Measurements from ENCODE around the gene MYG1. TPM values are rescaled to one million over a fixed set of nuclear protein-coding genes. Genes with fewer than 3 reads are reported as not detected.

The MYG1 gene
- polyA plus RNA-seq, 2 of the 4 experiments (the other 2 are of a cell fraction): 55.9 to 75.2 TPM

- no peak for ATAC-seq
- Histone ChIP-seq H3K27ac (no peak overlapping the region), H3K4me1 (peaks cover 16% of the 10 kb centered on the region), H3K9me3 (no peaks in the 10 kb centered on the region), H3K4me3 (no peak overlapping the region), H3K4me2 (no peak overlapping the region)
- FAIRE-seq: no peak
- ChIA-PET POLR2A (no interaction called here), CTCF (interaction anchor here (0.7 to 12.8 kb wide), 7 partner anchors 14 to 58 kb away, joined by 3 to 216 read pairs (median 8); partner anchors contain the start of genes ESPL1, ITGB7 and PFDN5)
- TF ChIP-seq CBX2 (IDR thresholded peaks at IDR 0.05; ENCODE audit: borderline replicate concordance, low read depth) (no peak), ZSCAN20 (CRISPR knock-in tag; IDR thresholded peaks at IDR 0.05) (no peak), EP300 (IDR thresholded peaks at IDR 0.05) (no peak), NFE2L2 (conservative IDR thresholded peaks at IDR 0.05; ENCODE audit: low read length) (no peak), HOXA7 (CRISPR knock-in tag; IDR thresholded peaks at IDR 0.05) (no peak), HOXB13 (CRISPR knock-in tag; IDR thresholded peaks at IDR 0.05; ENCODE audit: low read depth) (no peak), ZNF302 (CRISPR knock-in tag; IDR thresholded peaks at IDR 0.05) (no peak), BHLHE40 (IDR thresholded peaks at IDR 0.05; ENCODE audit: low read depth, low read length) (no peak), HDAC2 (IDR thresholded peaks at IDR 0.05) (no peak), FOXS1 (CRISPR knock-in tag; IDR thresholded peaks at IDR 0.05) (no peak), POLR2A (IDR thresholded peaks at IDR 0.05; ENCODE audit: low read length) (no peak), CBX8 (IDR thresholded peaks at IDR 0.05) (no peak)
- TF ChIP-seq, protein P1, sequence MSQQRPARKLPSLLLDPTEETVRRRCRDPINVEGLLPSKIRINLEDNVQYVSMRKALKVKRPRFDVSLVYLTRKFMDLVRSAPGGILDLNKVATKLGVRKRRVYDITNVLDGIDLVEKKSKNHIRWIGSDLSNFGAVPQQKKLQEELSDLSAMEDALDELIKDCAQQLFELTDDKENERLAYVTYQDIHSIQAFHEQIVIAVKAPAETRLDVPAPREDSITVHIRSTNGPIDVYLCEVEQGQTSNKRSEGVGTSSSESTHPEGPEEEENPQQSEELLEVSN (IDR thresholded peaks at IDR 0.05; ENCODE audit: borderline replicate concordance, low read depth): no peak
- WGBS (ENCODE audit: missing lambda C conversion rate): 92% methylated on average over 1 of the region's 1 CpG
- DNase-seq (ENCODE audit: low read depth in 1 of 2, low spot score in 1 of 2): no peak
Measured at GRCh38 chr12:53254816-53255545, 44.5 kb upstream of the MYG1 start.

DNA sequence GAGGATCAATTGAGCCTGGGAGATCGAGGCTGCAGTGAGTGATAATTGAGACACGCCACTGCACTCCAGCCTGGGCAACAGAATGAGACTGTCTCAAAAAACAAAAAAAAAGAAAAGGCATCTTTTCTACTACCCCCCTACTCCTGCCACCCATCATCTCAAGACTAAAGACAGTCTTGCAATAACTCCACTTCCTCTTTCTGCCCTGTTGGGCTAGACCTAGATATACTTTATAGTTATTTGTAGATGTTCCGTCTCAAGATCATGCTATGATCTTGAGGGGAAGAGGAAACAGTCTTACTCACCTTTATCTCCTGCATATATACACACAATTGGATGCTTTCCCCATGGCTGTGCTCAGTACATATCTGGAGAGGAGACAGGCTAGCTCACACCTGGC lies 43.5 kb upstream of the MYG1 start:
- H3K4me2 ChIP-seq: no peak overlapping the region
- TF ChIP-seq ZSCAN20 (CRISPR knock-in tag; IDR thresholded peaks at IDR 0.05) (no peak), JUN (IDR thresholded peaks at IDR 0.05) (no peak), RAD21 (conservative IDR thresholded peaks at IDR 0.05 in 1 of 2, IDR thresholded peaks at IDR 0.05 in 1 of 2) (no peak), ESRRA (IDR thresholded peaks at IDR 0.05; ENCODE audit: borderline replicate concordance, low read length) (no peak), POLR2AphosphoS2 (conservative IDR thresholded peaks at IDR 0.05; ENCODE audit: low read length) (no peak), KDM1A (IDR thresholded peaks at IDR 0.05; ENCODE audit: low read depth) (no peak), TP53 (CRISPR knock-in tag; IDR thresholded peaks at IDR 0.05) (no peak), REST (IDR thresholded peaks at IDR 0.05) (no peak)
- TF ChIP-seq, protein P1 (IDR thresholded peaks at IDR 0.05; ENCODE audit: borderline replicate concordance, low read depth): no peak
- TF ChIP-seq, protein P2, sequence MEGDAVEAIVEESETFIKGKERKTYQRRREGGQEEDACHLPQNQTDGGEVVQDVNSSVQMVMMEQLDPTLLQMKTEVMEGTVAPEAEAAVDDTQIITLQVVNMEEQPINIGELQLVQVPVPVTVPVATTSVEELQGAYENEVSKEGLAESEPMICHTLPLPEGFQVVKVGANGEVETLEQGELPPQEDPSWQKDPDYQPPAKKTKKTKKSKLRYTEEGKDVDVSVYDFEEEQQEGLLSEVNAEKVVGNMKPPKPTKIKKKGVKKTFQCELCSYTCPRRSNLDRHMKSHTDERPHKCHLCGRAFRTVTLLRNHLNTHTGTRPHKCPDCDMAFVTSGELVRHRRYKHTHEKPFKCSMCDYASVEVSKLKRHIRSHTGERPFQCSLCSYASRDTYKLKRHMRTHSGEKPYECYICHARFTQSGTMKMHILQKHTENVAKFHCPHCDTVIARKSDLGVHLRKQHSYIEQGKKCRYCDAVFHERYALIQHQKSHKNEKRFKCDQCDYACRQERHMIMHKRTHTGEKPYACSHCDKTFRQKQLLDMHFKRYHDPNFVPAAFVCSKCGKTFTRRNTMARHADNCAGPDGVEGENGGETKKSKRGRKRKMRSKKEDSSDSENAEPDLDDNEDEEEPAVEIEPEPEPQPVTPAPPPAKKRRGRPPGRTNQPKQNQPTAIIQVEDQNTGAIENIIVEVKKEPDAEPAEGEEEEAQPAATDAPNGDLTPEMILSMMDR (IDR thresholded peaks at IDR 0.05): no peak
- DNase-seq (ENCODE audit: low read depth in 1 of 2, low spot score in 1 of 2): no peak
- H3K27ac ChIP-seq: no peak overlapping the region
- CTCF ChIA-PET: interaction anchor here (1.2 to 12.8 kb wide), 6 partner anchors 12 to 60 kb away, joined by 4 to 216 read pairs (median 8); partner anchors contain the start of genes ESPL1 and ITGB7
- no peak for ATAC-seq
- H3K4me3 ChIP-seq: no peak overlapping the region
- POLR2A ChIA-PET: no interaction called here
- no peaks in the 10 kb centered on the region for H3K9me3 ChIP-seq
- WGBS (ENCODE audit: missing lambda C conversion rate): 93% methylated on average over 3 of the region's 3 CpGs
- H3K4me1 ChIP-seq: peaks cover 11% of the 10 kb centered on the region
- no peak for FAIRE-seq

Measured in A549 (cell line).